ENCODE measurements around the gene TGFBRAP1.
"Not testable (repeated sequence)": the region's sequence is repeated elsewhere in the genome, so short reads cannot be mapped to it uniquely, and the experiment has no call there.

TGFBRAP1 gene

GRCh38 chr2:105330681-105331375 is 1.3 kb upstream of the TGFBRAP1 start:
- Mint-ChIP-seq H3K9me3 (no peaks in the 10 kb centered on the region), H3K4me3 (peak overlapping the region; percentile 87 to 91 (median 88)), H3K27ac (peak overlapping the region; percentile 59 to 93 (median 88)), H3K4me1 (peaks cover 24% of the 10 kb centered on the region), H3K36me3 (ENCODE audit: low read depth) (no peaks in the 10 kb centered on the region), H3K27me3 (ENCODE audit: low read depth) (peaks cover 3% of the 10 kb centered on the region)
- TF ChIP-seq CTCF (IDR thresholded peaks at IDR 0.05; ENCODE audit: unreplicated experiment in 3 of 3), result no peak

- Mint-ChIP-seq H3K27me3 (ENCODE audit: low read depth) (peaks cover 3% of the 10 kb centered on the region), H3K36me3 (ENCODE audit: low read depth) (no peaks in the 10 kb centered on the region), H3K9me3 (no peaks in the 10 kb centered on the region), H3K4me3 (peak overlapping the region; percentile 84 to 99 (median 93)), H3K27ac (peak overlapping the region; percentile 91 to 97 (median 95)), H3K4me1 (peaks cover 37% of the 10 kb centered on the region)
- TF ChIP-seq CTCF (IDR thresholded peaks at IDR 0.05; ENCODE audit: unreplicated experiment in 3 of 3), result no peak
Measured at GRCh38 chr2:105329197-105329554, 359 bp downstream of the TGFBRAP1 start.

- Mint-ChIP-seq H3K36me3 (ENCODE audit: low read depth) (no peaks in the 10 kb centered on the region), H3K9me3 (no peaks in the 10 kb centered on the region), H3K4me1 (peaks cover 37% of the 10 kb centered on the region), H3K27me3 (ENCODE audit: low read depth) (peaks cover 3% of the 10 kb centered on the region), H3K27ac (peak overlapping the region; percentile 91 to 97 (median 95)), H3K4me3 (peak overlapping the region; percentile 84 to 99 (median 93))
- no peak for TF ChIP-seq CTCF (IDR thresholded peaks at IDR 0.05; ENCODE audit: unreplicated experiment in 3 of 3)
Measured at GRCh38 chr2:105328281-105329196, 996 bp downstream of the TGFBRAP1 start.

- TF ChIP-seq CTCF (IDR thresholded peaks at IDR 0.05; ENCODE audit: unreplicated experiment in 3 of 3), result no peak
- peaks cover 37% of the 10 kb centered on the region for H3K4me1 Mint-ChIP-seq
- no peaks in the 10 kb centered on the region for H3K9me3 Mint-ChIP-seq
- H3K36me3 Mint-ChIP-seq (ENCODE audit: low read depth), result no peaks in the 10 kb centered on the region
- H3K27me3 Mint-ChIP-seq (ENCODE audit: low read depth), result peaks cover 3% of the 10 kb centered on the region
- H3K4me3 Mint-ChIP-seq, result peak overlapping the region; percentile 84 to 99 (median 93)
- H3K27ac Mint-ChIP-seq, result peak overlapping the region; percentile 91 to 97 (median 95)
Measured at GRCh38 chr2:105327690-105328089, 1.8 kb downstream of the TGFBRAP1 start.

- H3K27me3 Mint-ChIP-seq (ENCODE audit: low read depth); H3K9me3 Mint-ChIP-seq; H3K36me3 Mint-ChIP-seq (ENCODE audit: low read depth): not testable (repeated sequence)
- Mint-ChIP-seq H3K4me3 (peak overlapping the region in 2 of 3 experiments; percentile 46 to 99), H3K27ac (peak overlapping the region; percentile 91 to 97 (median 95)), H3K4me1 (peaks cover 37% of the 10 kb centered on the region)
Measured at GRCh38 chr2:105327271-105327670, 2.3 kb downstream of the TGFBRAP1 start.

GRCh38 chr2:105325389-105325963 is 4.1 kb downstream of the TGFBRAP1 start:
- H3K9me3 Mint-ChIP-seq, result no peaks in the 10 kb centered on the region
- H3K36me3 Mint-ChIP-seq (ENCODE audit: low read depth), result no peaks in the 10 kb centered on the region
- no peak for TF ChIP-seq CTCF (IDR thresholded peaks at IDR 0.05; ENCODE audit: unreplicated experiment in 3 of 3)
- H3K4me1 Mint-ChIP-seq, result peaks cover 41% of the 10 kb centered on the region
- H3K27ac Mint-ChIP-seq, result no peak overlapping the region
- no peak overlapping the region for H3K4me3 Mint-ChIP-seq
- H3K27me3 Mint-ChIP-seq (ENCODE audit: low read depth), result peaks cover 3% of the 10 kb centered on the region

Data from nephron (organoid).